ENCODE measurements around the gene FREM3.

The FREM3 gene

GRCh38 chr4:143587703-143588102 is 112.8 kb downstream of the FREM3 start:
- DNase-seq (ENCODE audit: low read depth): peak; percentile 5
- no peak overlapping the region for H3K4me3 ChIP-seq (ENCODE audit: low read depth, low read length)
- TF ChIP-seq MAX (IDR thresholded peaks at IDR 0.05; ENCODE audit: low read depth, low read length) (no peak), POLR2A (IDR thresholded peaks at IDR 0.05; ENCODE audit: extremely low read depth, insufficient read length) (no peak), MYC (IDR thresholded peaks at IDR 0.05; ENCODE audit: low read depth, low read length) (no peak), CTCF (IDR thresholded peaks at IDR 0.05; ENCODE audit: low read depth, low read length) (no peak)

- no peak overlapping the region for H3K4me3 ChIP-seq (ENCODE audit: low read depth, low read length)
- TF ChIP-seq MYC (IDR thresholded peaks at IDR 0.05; ENCODE audit: low read depth, low read length) (no peak), CTCF (IDR thresholded peaks at IDR 0.05; ENCODE audit: low read depth, low read length) (no peak), MAX (IDR thresholded peaks at IDR 0.05; ENCODE audit: low read depth, low read length) (no peak), POLR2A (IDR thresholded peaks at IDR 0.05; ENCODE audit: extremely low read depth, insufficient read length) (no peak)
- no peak for DNase-seq (ENCODE audit: low read depth)
Measured at GRCh38 chr4:143586080-143586479, 114.4 kb downstream of the FREM3 start.

- DNase-seq (ENCODE audit: low read depth): no peak
- no peak overlapping the region for H3K4me3 ChIP-seq (ENCODE audit: low read depth, low read length)
- TF ChIP-seq MYC (IDR thresholded peaks at IDR 0.05; ENCODE audit: low read depth, low read length): no peak
Measured at GRCh38 chr4:143585548-143585947, 114.9 kb downstream of the FREM3 start.

- no peak overlapping the region for H3K4me3 ChIP-seq (ENCODE audit: low read depth, low read length)
- DNase-seq (ENCODE audit: low read depth): no peak
- no peak for TF ChIP-seq CTCF (IDR thresholded peaks at IDR 0.05; ENCODE audit: low read depth, low read length)
- TF ChIP-seq POLR2A (IDR thresholded peaks at IDR 0.05; ENCODE audit: extremely low read depth, insufficient read length): no peak
- TF ChIP-seq MAX (IDR thresholded peaks at IDR 0.05; ENCODE audit: low read depth, low read length): no peak
- no peak for TF ChIP-seq MYC (IDR thresholded peaks at IDR 0.05; ENCODE audit: low read depth, low read length)
Measured at GRCh38 chr4:143581331-143581946, 119.0 kb downstream of the FREM3 start.

GRCh38 chr4:143575331-143575730 is 125.1 kb downstream of the FREM3 start:
- no peak overlapping the region for H3K4me3 ChIP-seq (ENCODE audit: low read depth, low read length)
- TF ChIP-seq MYC (IDR thresholded peaks at IDR 0.05; ENCODE audit: low read depth, low read length): no peak
- TF ChIP-seq POLR2A (IDR thresholded peaks at IDR 0.05; ENCODE audit: extremely low read depth, insufficient read length): no peak
- DNase-seq (ENCODE audit: low read depth): no peak

- no peak for DNase-seq (ENCODE audit: low read depth)
- TF ChIP-seq MYC (IDR thresholded peaks at IDR 0.05; ENCODE audit: low read depth, low read length) (no peak), CTCF (IDR thresholded peaks at IDR 0.05; ENCODE audit: low read depth, low read length) (no peak), POLR2A (IDR thresholded peaks at IDR 0.05; ENCODE audit: extremely low read depth, insufficient read length) (no peak), MAX (IDR thresholded peaks at IDR 0.05; ENCODE audit: low read depth, low read length) (no peak)
- H3K4me3 ChIP-seq (ENCODE audit: low read depth, low read length): no peak overlapping the region
Measured at GRCh38 chr4:143564472-143564871, 136.0 kb downstream of the FREM3 start.

GRCh38 chr4:143559757-143560147 is 140.7 kb downstream of the FREM3 start:
- no peak overlapping the region for H3K4me3 ChIP-seq (ENCODE audit: low read depth, low read length)
- no peak for DNase-seq (ENCODE audit: low read depth)
- TF ChIP-seq MYC (IDR thresholded peaks at IDR 0.05; ENCODE audit: low read depth, low read length) (no peak), MAX (IDR thresholded peaks at IDR 0.05; ENCODE audit: low read depth, low read length) (no peak), POLR2A (IDR thresholded peaks at IDR 0.05; ENCODE audit: extremely low read depth, insufficient read length) (no peak), CTCF (IDR thresholded peaks at IDR 0.05; ENCODE audit: low read depth, low read length) (no peak)

Measured in NB4 (cell line).